Tibial nerve (tissue), 3 donors: ENCODE results near the gene OR4E1.

Experiments
- CTCF ChIP-seq, 5 experiments: fragments of 200-600 bp in 3 of 5; fragments of 450-650 bp in 2 of 5; sonication (generic) in 3 of 5; IDR thresholded peaks; one replicate each; pipeline ENCODE4 v1.5.1; 2016 to 2019; ENCODE audit warnings: antibody characterized with exemption in 5 of 5, mild to moderate bottlenecking in 3 of 5, moderate library complexity in 2 of 5
- POLR2A ChIP-seq, 2 donors: fragments of 450-650 bp; IDR thresholded peaks; one replicate each; pipeline ENCODE4 v1.6.1; 2017; ENCODE audit warnings: antibody characterized with exemption in 2 of 2, mild to moderate bottlenecking in 2 of 2, moderate library complexity in 2 of 2

DNA sequence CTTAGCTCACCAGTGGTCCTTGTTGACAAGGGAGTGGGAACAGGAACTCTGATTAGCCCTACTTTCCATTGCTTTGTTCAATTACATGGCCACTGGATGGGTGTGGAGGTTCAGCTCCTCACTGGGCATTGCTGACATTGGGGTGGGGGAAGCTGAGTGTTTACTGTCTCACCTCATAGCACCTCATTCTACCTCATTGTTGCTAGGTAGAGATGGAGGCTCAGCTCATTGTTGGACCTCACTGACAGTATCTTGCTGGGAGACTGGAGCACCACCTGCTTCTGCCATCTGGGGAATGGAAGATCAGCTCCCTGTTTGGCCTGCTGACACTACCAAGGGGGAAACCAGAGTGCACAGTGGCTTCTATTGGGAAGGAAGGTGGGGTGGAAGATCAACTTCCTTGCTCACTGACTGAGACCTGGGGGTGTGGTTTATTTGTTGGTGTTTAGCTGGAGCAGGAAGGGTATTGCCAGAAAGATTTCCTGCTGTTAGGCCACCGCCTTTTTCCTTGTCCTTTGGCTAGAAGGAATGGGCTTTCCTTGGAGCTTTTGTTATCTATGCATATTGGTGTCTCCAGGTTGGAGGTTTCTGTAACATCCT, 21.3 kb downstream of the OR4E1 start:
- TF ChIP-seq CTCF (IDR thresholded peaks at IDR 0.05), result no peak
- TF ChIP-seq POLR2A (IDR thresholded peaks at IDR 0.05), result no peak
